SK-N-SH (cell line): Measurements from ENCODE around the gene MBTPS1. TPM values are rescaled to one million over a fixed set of nuclear protein-coding genes. Genes with fewer than 3 reads are reported as not detected.

Experiments
- CTCF ChIA-PET: fragments of 300-600, 350-600 bp; formaldehyde crosslinking; extraction: SDS; loops from one replicate; lab custom pipeline; 2021; lab: Yijun Ruan, JAX
- POLR2A ChIA-PET: fragments of 350-600 bp; sonication (Branson Sonifier 250); formaldehyde crosslinking; extraction: SDS; loops from one replicate; lab custom pipeline; 2020; ENCODE audit warnings: antibody characterized with exemption, inconsistent platforms; lab: Yijun Ruan, JAX
- DNase-seq: peaks from one replicate; pipeline ENCODE4 v3.0.0; 2012
- H2AFZ ChIP-seq: fragments of 200-600 bp; sonication (generic); 2 replicates; pipeline ENCODE4 v1.8.1; 2016; ENCODE audit warnings: antibody characterized with exemption, mild to moderate bottlenecking, low read depth
- H3F3A ChIP-seq: fragments of 200-600 bp; sonication (generic); replicated peaks from 2 replicates; pipeline ENCODE3; 2016; ENCODE audit warnings: antibody characterized with exemption, mild to moderate bottlenecking; ENCODE audit not compliant: insufficient read depth
- H3K27ac ChIP-seq, 2 experiments: fragments of 200-500 bp in 1 of 2; fragments of 200-600 bp in 1 of 2; sonication (Bioruptor generic) in 1 of 2; sonication (generic), shearing (Covaris generic) in 1 of 2; 2 replicates each; pipeline versions ENCODE4 v1.5.1 to v1.6.1; 2014 to 2016; ENCODE audit warnings: low read depth in 2 of 2, inconsistent platforms in 1 of 2, low read length in 1 of 2, mild to moderate bottlenecking in 1 of 2, mixed read lengths in 1 of 2
- H3K27me3 ChIP-seq: fragments of 200-600 bp; sonication (generic), shearing (Covaris generic); 2 replicates; pipeline ENCODE4 v1.6.1; 2016; ENCODE audit warnings: mixed run types; ENCODE audit not compliant: insufficient read depth
- H3K36me3 ChIP-seq, 2 experiments: fragments of 200-500 bp in 1 of 2; fragments of 200-600 bp in 1 of 2; sonication (Bioruptor generic) in 1 of 2; sonication (generic) in 1 of 2; replicated peaks in 1 of 2; 2 replicates each; pipeline versions ENCODE3 to v1.5.1; 2014 to 2016; ENCODE audit warnings: low read length in 1 of 2, mild to moderate bottlenecking in 1 of 2; ENCODE audit not compliant: insufficient read depth in 2 of 2, control insufficient read depth in 1 of 2
- H3K4me1 ChIP-seq, 2 experiments: fragments of 200-500 bp in 1 of 2; fragments of 200-600 bp in 1 of 2; sonication (Bioruptor generic) in 1 of 2; sonication (generic), shearing (Covaris generic) in 1 of 2; 2 replicates each; pipeline versions ENCODE4 v1.5.1 to v1.6.1; 2014 to 2016; ENCODE audit warnings: low read depth in 1 of 2, low read length in 1 of 2, mixed run types in 1 of 2; ENCODE audit not compliant: insufficient read depth in 2 of 2, control insufficient read depth in 1 of 2
- H3K4me2 ChIP-seq: fragments of 200-600 bp; sonication (generic), shearing (Covaris generic); 2 replicates; pipeline ENCODE4 v1.6.1; 2017; ENCODE audit warnings: mixed run types
- H3K4me3 ChIP-seq, 2 experiments: fragments of 200-500 bp in 1 of 2; fragments of 200-600 bp in 1 of 2; sonication (Bioruptor generic) in 1 of 2; sonication (generic), shearing (Covaris generic) in 1 of 2; 2 replicates each; pipeline versions ENCODE4 v1.5.1 to v1.8.1; 2014 to 2016; ENCODE audit warnings: low read depth in 2 of 2, inconsistent platforms in 1 of 2, low read length in 1 of 2, mild to moderate bottlenecking in 1 of 2, mixed read lengths in 1 of 2, moderate library complexity in 1 of 2
- H3K79me2 ChIP-seq: fragments of 200-600 bp; sonication (generic); 2 replicates; pipeline ENCODE4 v1.8.1; 2017; ENCODE audit warnings: mild to moderate bottlenecking; ENCODE audit not compliant: insufficient read depth
- H3K9ac ChIP-seq: fragments of 200-600 bp; sonication (generic); 2 replicates; pipeline ENCODE4 v1.6.1; 2017; ENCODE audit warnings: mixed run types
- H3K9me2 ChIP-seq: fragments of 200-600 bp; sonication (generic); 2 replicates; pipeline ENCODE4 v1.6.1; 2017; ENCODE audit warnings: mixed run types
- H3K9me3 ChIP-seq: fragments of 200-600 bp; sonication (generic); 2 replicates; pipeline ENCODE4 v1.6.1; 2017; ENCODE audit warnings: mixed run types, mild to moderate bottlenecking, moderate library complexity
- H4K20me1 ChIP-seq: fragments of 200-600 bp; sonication (generic); 2 replicates; pipeline ENCODE4 v1.6.1; 2017; ENCODE audit warnings: mild to moderate bottlenecking, mixed run types; ENCODE audit not compliant: insufficient read depth
- CHD2 ChIP-seq: fragments of 150-350 bp; IDR thresholded peaks from 2 replicates; pipeline ENCODE4 v1.6.1; 2018; ENCODE audit warnings: low read length; ENCODE audit not compliant: partially characterized antibody
- ELF1 ChIP-seq: IDR thresholded peaks from 2 replicates; pipeline ENCODE4 v1.4.0; 2012
- EZH2phosphoT487 ChIP-seq: fragments of 200-600 bp; sonication (generic); IDR thresholded peaks from 2 replicates; pipeline ENCODE4 v1.6.1; 2017; ENCODE audit warnings: low read depth, mixed run types, mild to moderate bottlenecking, antibody characterized with exemption, moderate library complexity, borderline replicate concordance
- FOSL2 ChIP-seq: IDR thresholded peaks from 2 replicates; pipeline ENCODE4 v1.4.0; 2012; ENCODE audit warnings: low read depth, mild to moderate bottlenecking, moderate library complexity, borderline replicate concordance
- GATA2 ChIP-seq: sonication (generic); formaldehyde crosslinking; IDR thresholded peaks from 2 replicates; pipeline ENCODE4 v1.5.0; 2020; ENCODE audit warnings: mild to moderate bottlenecking, missing genetic modification reagents
- JUND ChIP-seq: IDR thresholded peaks from 2 replicates; pipeline ENCODE4 v1.4.0; 2012
- NFIC ChIP-seq: IDR thresholded peaks from 2 replicates; pipeline ENCODE4 v1.4.0; 2012; ENCODE audit warnings: borderline replicate concordance
- RAD21 ChIP-seq: IDR thresholded peaks from 2 replicates; pipeline ENCODE4 v1.6.1; 2012; ENCODE audit warnings: mild to moderate bottlenecking, low read length
- RCOR1 ChIP-seq: fragments of 150-350 bp; IDR thresholded peaks from 2 replicates; pipeline ENCODE4 v1.6.1; 2017; ENCODE audit warnings: antibody characterized with exemption, low read length
- SIN3A ChIP-seq: IDR thresholded peaks from 2 replicates; pipeline ENCODE4 v1.6.1; 2012; ENCODE audit warnings: low read depth, mild to moderate bottlenecking, low read length, moderate library complexity, borderline replicate concordance
- TEAD4 ChIP-seq: IDR thresholded peaks from 2 replicates; pipeline ENCODE4 v1.4.0; 2012; ENCODE audit warnings: mild to moderate bottlenecking, borderline replicate concordance; ENCODE audit not compliant: insufficient read depth
- whole genome bisulfite sequencing: methylation state at CpG from one replicate; pipeline ENCODE4 v1.1.6; 2017; ENCODE audit warnings: low lambda C conversion rate; 5-methylcytosine and 5-hydroxymethylcytosine counted together
- polyA plus RNA-seq, 3 experiments: library from polyadenylated mRNA; depleted of rRNA; stranded (reverse); fragments of >200 nt; gene quantifications; 2 replicates each; pipeline ENCODE4 v1.2.3, GENCODE V29; 2012
- TF ChIP-seq, protein P1 (sequence below): IDR thresholded peaks from 2 replicates; pipeline ENCODE4 v1.4.0; 2012; ENCODE audit warnings: low read depth, borderline replicate concordance
- TF ChIP-seq, protein P2 (sequence below): fragments of 150-350 bp; IDR thresholded peaks from 2 replicates; pipeline ENCODE4 v1.6.1; 2016; ENCODE audit warnings: mild to moderate bottlenecking, low read depth, low read length
- TF ChIP-seq, protein P3 (sequence below): fragments of 200-600 bp; sonication (generic); IDR thresholded peaks from 2 replicates; pipeline ENCODE4 v1.6.1; 2017; ENCODE audit warnings: antibody characterized with exemption, mild to moderate bottlenecking, moderate library complexity
- TF ChIP-seq, protein P4 (sequence below): IDR thresholded peaks from 2 replicates; pipeline ENCODE4; 2012
- TF ChIP-seq, protein P5 (sequence below): fragments of 150-350 bp; IDR thresholded peaks from 2 replicates; pipeline ENCODE4 v1.6.1; 2017; ENCODE audit warnings: antibody characterized with exemption, low read length, low read depth, borderline replicate concordance

The MBTPS1 gene
- polyA plus RNA-seq, 1 of the 3 experiments (the other 2 are of a cell fraction) = 84.9 TPM

DNA sequence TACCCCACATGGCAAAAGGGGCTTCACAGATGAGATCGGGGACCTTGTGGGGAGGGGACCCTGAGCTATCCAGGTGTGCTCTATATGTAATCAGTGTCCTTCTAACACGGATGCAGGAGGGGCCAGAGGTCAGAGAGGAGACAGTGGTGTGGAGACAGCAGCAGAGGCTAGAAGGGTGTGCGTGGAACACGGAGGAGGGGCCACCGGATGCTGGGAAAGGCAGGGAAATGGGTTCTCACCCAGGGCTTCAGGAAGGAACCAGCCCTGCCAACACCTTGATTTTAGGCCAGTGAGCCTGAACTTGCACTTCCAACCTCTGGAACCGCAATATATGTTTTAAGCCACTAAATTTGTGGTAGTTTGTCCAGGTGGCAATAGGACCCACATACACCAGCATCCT lies 69.5 kb downstream of the MBTPS1 start:
- WGBS = 93% methylated on average over 6 of the region's 6 CpGs
- Histone ChIP-seq H3K9ac (no peak overlapping the region), H3K4me3 (no peak overlapping the region), H3K9me2 (no peaks in the 10 kb centered on the region), H3K36me3 (peaks cover 0 to 16% of the 10 kb centered on the region in 2 experiments), H4K20me1 (no peaks in the 10 kb centered on the region), H3F3A (no peaks in the 10 kb centered on the region), H3K27me3 (no peaks in the 10 kb centered on the region), H3K27ac (no peak overlapping the region), H3K79me2 (no peaks in the 10 kb centered on the region), H2AFZ (no peak overlapping the region), H3K4me1 (peaks cover 0 to 5% of the 10 kb centered on the region in 2 experiments; a peak in 1 of 4 replicates), H3K9me3 (no peaks in the 10 kb centered on the region), H3K4me2 (no peak overlapping the region)
- POLR2A ChIA-PET = no interaction called here
- no peak for TF ChIP-seq ELF1
- TF ChIP-seq, protein P1, sequence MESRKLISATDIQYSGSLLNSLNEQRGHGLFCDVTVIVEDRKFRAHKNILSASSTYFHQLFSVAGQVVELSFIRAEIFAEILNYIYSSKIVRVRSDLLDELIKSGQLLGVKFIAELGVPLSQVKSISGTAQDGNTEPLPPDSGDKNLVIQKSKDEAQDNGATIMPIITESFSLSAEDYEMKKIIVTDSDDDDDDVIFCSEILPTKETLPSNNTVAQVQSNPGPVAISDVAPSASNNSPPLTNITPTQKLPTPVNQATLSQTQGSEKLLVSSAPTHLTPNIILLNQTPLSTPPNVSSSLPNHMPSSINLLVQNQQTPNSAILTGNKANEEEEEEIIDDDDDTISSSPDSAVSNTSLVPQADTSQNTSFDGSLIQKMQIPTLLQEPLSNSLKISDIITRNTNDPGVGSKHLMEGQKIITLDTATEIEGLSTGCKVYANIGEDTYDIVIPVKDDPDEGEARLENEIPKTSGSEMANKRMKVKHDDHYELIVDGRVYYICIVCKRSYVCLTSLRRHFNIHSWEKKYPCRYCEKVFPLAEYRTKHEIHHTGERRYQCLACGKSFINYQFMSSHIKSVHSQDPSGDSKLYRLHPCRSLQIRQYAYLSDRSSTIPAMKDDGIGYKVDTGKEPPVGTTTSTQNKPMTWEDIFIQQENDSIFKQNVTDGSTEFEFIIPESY = no peak
- TF ChIP-seq, protein P2, sequence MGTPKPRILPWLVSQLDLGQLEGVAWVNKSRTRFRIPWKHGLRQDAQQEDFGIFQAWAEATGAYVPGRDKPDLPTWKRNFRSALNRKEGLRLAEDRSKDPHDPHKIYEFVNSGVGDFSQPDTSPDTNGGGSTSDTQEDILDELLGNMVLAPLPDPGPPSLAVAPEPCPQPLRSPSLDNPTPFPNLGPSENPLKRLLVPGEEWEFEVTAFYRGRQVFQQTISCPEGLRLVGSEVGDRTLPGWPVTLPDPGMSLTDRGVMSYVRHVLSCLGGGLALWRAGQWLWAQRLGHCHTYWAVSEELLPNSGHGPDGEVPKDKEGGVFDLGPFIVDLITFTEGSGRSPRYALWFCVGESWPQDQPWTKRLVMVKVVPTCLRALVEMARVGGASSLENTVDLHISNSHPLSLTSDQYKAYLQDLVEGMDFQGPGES = no peak
- TF ChIP-seq, protein P3, sequence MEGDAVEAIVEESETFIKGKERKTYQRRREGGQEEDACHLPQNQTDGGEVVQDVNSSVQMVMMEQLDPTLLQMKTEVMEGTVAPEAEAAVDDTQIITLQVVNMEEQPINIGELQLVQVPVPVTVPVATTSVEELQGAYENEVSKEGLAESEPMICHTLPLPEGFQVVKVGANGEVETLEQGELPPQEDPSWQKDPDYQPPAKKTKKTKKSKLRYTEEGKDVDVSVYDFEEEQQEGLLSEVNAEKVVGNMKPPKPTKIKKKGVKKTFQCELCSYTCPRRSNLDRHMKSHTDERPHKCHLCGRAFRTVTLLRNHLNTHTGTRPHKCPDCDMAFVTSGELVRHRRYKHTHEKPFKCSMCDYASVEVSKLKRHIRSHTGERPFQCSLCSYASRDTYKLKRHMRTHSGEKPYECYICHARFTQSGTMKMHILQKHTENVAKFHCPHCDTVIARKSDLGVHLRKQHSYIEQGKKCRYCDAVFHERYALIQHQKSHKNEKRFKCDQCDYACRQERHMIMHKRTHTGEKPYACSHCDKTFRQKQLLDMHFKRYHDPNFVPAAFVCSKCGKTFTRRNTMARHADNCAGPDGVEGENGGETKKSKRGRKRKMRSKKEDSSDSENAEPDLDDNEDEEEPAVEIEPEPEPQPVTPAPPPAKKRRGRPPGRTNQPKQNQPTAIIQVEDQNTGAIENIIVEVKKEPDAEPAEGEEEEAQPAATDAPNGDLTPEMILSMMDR = no peak
- CTCF ChIA-PET = interaction anchor here (2.3 to 4.4 kb wide), 2 partner anchors 17 to 90 kb away, joined by 8 to 32 read pairs; no protein-coding TSS in a partner anchor
- no peak for DNase-seq

DNA sequence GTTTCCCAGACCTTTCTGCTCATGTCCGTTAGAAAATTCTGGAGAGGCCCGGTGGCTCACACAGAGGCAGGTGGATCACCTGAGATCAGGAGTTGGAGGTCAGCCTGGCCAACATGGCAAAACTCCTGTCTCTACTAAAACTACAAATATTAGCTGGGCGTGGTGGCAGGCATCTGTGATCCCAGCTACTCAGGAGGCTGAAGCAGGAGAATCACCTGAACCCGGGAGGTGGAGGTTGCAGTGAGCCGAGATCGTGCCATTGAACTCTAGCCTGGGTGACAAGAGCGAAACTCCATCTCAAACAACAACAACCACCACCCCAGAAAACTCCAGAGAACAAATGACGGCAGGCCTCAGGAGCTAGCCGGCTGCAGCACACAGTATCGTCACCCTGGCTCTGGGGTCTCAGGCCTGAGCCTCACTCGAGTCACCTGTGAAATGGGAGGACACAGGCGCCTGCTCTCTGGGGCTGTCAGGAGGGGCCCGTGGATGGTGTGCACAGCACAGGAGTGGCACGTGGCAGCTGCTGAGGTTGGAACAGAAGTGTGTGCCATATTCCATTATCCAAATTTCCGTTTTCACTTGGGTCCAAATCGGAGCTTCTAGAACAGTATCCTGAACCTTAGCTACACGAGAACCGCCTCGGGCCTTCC lies 70.8 kb downstream of the MBTPS1 start:
- Histone ChIP-seq H3K4me3 (no peak overlapping the region), H3K27me3 (no peaks in the 10 kb centered on the region), H3K27ac (no peak overlapping the region), H3F3A (no peaks in the 10 kb centered on the region), H3K79me2 (no peaks in the 10 kb centered on the region), H3K9ac (no peak overlapping the region), H2AFZ (no peak overlapping the region), H3K4me2 (no peak overlapping the region), H3K9me2 (no peaks in the 10 kb centered on the region), H3K36me3 (peaks cover 0 to 16% of the 10 kb centered on the region in 2 experiments), H4K20me1 (no peaks in the 10 kb centered on the region), H3K9me3 (no peaks in the 10 kb centered on the region), H3K4me1 (peaks cover 0 to 5% of the 10 kb centered on the region in 2 experiments; a peak in 1 of 4 replicates)
- TF ChIP-seq NFIC = no peak
- TF ChIP-seq GATA2 (CRISPR knock-in tag) = no peak
- no peak for TF ChIP-seq CHD2
- no peak for TF ChIP-seq TEAD4
- TF ChIP-seq FOSL2 = no peak
- TF ChIP-seq RCOR1 = no peak
- no peak for TF ChIP-seq JUND
- no peak for TF ChIP-seq SIN3A
- no peak for TF ChIP-seq EZH2phosphoT487
- TF ChIP-seq, protein P4, sequence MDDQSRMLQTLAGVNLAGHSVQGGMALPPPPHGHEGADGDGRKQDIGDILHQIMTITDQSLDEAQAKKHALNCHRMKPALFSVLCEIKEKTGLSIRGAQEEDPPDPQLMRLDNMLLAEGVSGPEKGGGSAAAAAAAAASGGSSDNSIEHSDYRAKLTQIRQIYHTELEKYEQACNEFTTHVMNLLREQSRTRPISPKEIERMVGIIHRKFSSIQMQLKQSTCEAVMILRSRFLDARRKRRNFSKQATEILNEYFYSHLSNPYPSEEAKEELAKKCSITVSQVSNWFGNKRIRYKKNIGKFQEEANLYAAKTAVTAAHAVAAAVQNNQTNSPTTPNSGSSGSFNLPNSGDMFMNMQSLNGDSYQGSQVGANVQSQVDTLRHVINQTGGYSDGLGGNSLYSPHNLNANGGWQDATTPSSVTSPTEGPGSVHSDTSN = no peak
- no peak for TF ChIP-seq RAD21
- TF ChIP-seq, protein P5, sequence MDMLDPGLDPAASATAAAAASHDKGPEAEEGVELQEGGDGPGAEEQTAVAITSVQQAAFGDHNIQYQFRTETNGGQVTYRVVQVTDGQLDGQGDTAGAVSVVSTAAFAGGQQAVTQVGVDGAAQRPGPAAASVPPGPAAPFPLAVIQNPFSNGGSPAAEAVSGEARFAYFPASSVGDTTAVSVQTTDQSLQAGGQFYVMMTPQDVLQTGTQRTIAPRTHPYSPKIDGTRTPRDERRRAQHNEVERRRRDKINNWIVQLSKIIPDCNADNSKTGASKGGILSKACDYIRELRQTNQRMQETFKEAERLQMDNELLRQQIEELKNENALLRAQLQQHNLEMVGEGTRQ = no peak
- no peak for TF ChIP-seq ELF1
- ChIA-PET CTCF (interaction anchor here (3.2 to 6.0 kb wide), 3 partner anchors 19 to 92 kb away, joined by 10 to 57 read pairs (median 32); no protein-coding TSS in a partner anchor), POLR2A (interaction anchor here (0.8 kb wide), 1 partner anchor 13 kb away, joined by 3 read pairs; no protein-coding TSS in a partner anchor)
- DNase-seq = no peak
- 89% methylated on average over 18 of the region's 19 CpGs for WGBS
